Fibroblast of gingiva (primary cell): ENCODE data around the gene GNG2.

Experiments
- DNase-seq: peaks from one replicate; pipeline ENCODE4 v3.0.0-alpha.2; 2011; ENCODE audit warnings: low read depth

Gene GNG2

DNA sequence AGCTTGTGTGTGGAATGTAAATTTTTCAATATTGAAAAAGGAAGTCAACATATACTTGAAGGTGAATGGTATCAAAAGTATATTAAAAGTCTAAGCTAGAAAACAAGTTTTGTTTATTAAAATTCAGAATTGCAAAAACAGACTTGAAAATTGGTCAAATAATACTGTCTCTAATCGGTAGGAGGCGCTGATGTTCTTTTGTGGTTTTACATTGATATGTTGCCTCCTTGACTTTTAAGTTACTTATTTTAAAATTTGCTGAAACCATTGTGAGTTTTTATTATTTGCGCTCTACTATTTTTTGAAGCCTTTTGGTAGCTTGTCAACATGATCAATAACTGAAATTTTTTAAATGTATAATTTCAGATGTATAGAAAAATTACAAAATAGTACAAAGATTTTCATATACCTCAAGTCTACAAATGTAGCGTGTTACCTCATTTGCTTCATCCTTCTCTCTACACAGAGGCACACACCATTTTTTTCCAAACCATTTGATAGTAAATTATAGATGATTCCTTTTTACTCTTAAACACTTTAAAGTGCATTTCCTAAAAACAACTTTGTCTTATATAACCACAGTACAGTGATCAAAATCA, 135.8 kb downstream of the GNG2 start:
- peak; percentile 48 for DNase-seq

DNA sequence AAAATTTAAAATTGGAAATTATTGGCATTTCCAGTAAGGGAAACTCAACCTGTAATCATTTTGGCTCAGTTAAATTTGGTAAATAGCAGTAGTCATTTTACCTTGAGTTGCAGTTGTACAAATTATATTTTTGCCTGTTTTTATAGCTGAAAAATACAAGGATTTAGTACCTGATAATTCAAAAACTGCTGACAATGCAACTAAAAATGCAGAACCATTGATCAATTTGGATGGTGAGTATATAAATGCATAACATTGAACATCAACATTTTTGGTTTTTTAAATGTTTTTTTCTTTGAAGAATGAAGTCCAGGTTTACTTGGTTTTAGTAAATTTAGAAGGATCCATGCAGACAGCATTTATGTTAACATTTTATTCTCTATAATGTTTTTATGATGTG, 137.9 kb downstream of the GNG2 start:
- no peak for DNase-seq

- DNase-seq = peak; percentile 18
Observed at GRCh38 chr14:51999084-51999483, 138.7 kb downstream of the GNG2 start.

DNA sequence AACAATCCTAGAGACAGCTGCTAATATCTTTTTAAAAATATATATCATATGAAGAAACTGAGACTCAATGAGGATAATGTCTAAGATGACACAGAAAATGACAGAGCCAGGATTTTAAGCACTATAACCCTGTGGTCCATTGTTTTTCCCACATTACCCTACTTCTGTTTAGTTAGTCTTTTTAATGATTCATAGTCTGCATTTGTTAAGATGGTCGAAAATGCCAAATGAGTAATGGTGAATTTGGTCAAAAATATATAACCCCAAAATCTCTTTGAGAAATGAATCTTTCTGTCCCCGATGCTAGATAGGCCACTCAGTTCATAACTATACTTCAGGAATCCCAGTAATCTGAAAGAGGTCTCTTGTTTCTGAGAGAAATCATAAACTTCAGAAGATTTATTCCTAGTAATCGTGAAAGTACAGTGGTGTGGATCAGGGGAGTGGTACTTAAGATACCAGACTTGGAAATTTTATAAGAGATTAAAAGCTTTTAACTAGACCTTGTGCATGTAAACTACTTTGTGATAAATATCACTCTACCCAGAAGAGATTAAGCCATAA, 139.7 kb downstream of the GNG2 start:
- no peak for DNase-seq

DNA sequence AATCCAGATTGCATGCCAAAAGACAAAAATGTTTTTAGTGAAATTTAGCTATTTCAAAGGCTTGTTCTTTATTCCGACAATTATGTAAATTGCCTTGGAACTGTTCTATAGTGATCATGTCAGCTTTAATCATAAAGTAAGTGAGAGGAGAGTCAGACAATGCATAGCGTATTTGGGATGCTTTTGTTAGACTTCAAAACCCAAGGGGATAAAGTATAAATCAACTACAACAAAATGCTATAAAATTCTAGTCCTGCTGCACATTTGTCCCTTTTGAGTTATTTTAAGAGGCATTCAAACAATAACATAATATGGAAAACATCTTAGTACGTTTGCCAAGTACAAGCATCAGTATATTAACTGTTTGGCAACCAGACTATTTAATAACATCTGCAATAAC, 140.3 kb downstream of the GNG2 start:
- peak; percentile 14 for DNase-seq

- DNase-seq = no peak
Observed at GRCh38 chr14:52002542-52002941, 142.1 kb downstream of the GNG2 start.

GRCh38 chr14:52003324-52003723, 142.9 kb downstream of the GNG2 start:
- peak; percentile 72 for DNase-seq

DNA sequence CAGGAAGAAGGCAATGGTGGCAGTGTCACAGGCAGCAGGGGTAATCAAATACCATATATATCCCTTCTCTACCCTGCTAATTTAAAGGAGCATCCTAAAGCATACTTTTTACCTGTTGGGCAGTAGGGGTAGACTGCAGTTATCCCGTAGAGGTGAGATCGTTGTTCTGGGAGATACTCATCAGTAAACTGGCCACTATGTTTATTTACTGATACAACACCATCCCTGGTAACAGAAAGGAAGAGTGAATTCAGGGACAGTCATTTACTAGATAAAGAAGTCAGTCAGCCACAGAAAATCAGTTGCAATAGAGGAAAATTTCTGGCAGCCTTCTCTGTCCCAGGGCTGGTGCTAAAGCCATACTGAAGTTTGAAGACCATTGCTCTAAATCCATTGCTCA, 145.2 kb downstream of the GNG2 start:
- DNase-seq = no peak

GRCh38 chr14:52006361-52006760, 145.9 kb downstream of the GNG2 start:
- DNase-seq = no peak

- DNase-seq = no peak
Observed at GRCh38 chr14:52007211-52007610, 146.8 kb downstream of the GNG2 start.

- no peak for DNase-seq
Observed at GRCh38 chr14:52007637-52008036, 147.2 kb downstream of the GNG2 start.

- DNase-seq = no peak
Observed at GRCh38 chr14:52008136-52008535, 147.7 kb downstream of the GNG2 start.

DNA sequence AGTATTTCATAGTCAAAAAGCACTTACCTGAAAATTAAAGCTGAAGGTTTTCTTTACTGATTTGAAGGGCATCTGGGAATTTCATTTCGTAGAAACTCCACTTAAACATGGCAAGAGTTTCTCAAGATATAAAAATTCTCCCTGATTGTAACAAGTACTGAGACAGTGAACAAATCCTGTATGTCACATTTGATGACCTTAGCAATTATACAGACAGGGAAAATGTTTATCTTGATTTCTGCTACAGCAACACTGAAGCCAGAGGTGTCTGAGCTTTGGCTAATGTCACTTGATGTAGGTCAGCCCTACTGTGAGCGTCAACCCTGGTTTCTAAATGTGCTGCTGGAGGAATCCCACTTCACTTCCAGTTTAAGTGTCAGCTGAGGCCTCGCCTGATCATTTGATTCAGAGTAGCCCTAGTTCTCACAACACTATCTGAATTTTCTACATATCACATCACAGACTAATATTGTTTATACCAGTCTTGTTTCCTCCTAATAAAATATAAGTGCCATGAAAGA, 149.8 kb downstream of the GNG2 start:
- no peak for DNase-seq

- no peak for DNase-seq
Observed at GRCh38 chr14:52011523-52011922, 151.1 kb downstream of the GNG2 start.

GRCh38 chr14:52012635-52013034, 152.2 kb downstream of the GNG2 start:
- peak; percentile 97 for DNase-seq

- DNase-seq = no peak
Observed at GRCh38 chr14:52013984-52014600, 153.7 kb downstream of the GNG2 start.

GRCh38 chr14:52014601-52015267, 154.3 kb downstream of the GNG2 start:
- no peak for DNase-seq

DNA sequence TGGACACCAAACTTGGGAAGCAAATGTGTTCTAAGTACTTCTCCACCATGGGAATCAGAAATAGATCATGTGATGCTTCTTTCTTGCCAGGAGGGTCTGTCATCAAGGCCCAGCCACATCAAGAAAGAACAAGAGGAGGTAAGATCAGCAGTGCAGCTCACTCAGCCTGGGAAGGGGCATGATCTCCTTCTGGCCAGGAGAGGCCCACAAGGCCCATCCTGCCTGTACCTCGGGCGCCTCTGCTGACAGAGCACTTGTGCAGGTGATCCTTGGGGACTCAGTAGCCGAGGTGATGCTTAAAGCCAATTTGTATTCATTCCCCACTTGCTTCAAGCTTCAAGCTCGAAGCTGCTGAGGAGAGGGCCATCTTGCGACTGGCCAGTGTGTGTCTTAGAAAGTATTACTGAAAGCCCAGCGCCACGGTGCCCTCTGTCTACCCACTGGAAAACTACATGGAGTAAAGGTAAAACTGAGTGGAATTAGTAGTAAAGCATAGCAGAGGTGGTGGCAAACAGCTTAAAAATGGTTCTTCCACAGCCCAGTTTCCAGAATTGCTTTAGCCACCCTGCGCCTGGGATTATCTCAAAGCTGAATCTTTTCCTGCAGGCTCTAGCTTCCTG, 155.1 kb downstream of the GNG2 start:
- DNase-seq = no peak

GRCh38 chr14:52018252-52018651, 157.8 kb downstream of the GNG2 start:
- DNase-seq = no peak

GRCh38 chr14:52018970-52019369, 158.6 kb downstream of the GNG2 start:
- no peak for DNase-seq
